HepG2 (cell line): ENCODE results near the gene MPHOSPH8. TPM values are rescaled to one million over a fixed set of nuclear protein-coding genes. Genes with fewer than 3 reads are reported as not detected.
A peak's percentile ranks its signal among the peaks of the same experiment; 100 is the strongest.

Source experiments
- ATAC-seq: fragments of 200-7000 bp; cut with Tn5 transposase; 3 replicates; pipeline ENCODE4 v1.9.1; 2020; ENCODE audit warnings: mild to moderate bottlenecking, moderate library complexity
- BruUV-seq: library from RNA; stranded (reverse); fragments of 400-500 nt; replicated peaks from 2 replicates; lab custom pipeline; 2021; lab: Mats Ljungman, UMichigan
- CTCF ChIA-PET: fragments of 300-600 bp; formaldehyde crosslinking; extraction: SDS; loops from one replicate; lab custom pipeline; 2021; ENCODE audit warnings: low total read pairs, inconsistent platforms, low intra/inter-chr PET ratio; lab: Yijun Ruan, JAX
- POLR2A ChIA-PET: fragments of 350-600 bp; sonication (Branson Sonifier 250); formaldehyde crosslinking; loops from one replicate; lab custom pipeline; 2020; ENCODE audit warnings: antibody characterized with exemption, inconsistent platforms; lab: Yijun Ruan, JAX
- DNase-seq: peaks from one replicate; pipeline ENCODE4 v3.0.0-alpha.2; 2015; ENCODE audit warnings: low spot score
- FAIRE-seq: peaks from 3 replicates; lab custom pipeline; 2011; peaks lifted over from hg19 to GRCh38; lab: Jason Lieb, UNC
- H2AFZ ChIP-seq: one replicate; pipeline ENCODE4 v1.6.1; 2011; ENCODE audit warnings: low read length, inconsistent platforms
- H3K27ac ChIP-seq: fragments of 300-600 bp; 3 replicates; pipeline ENCODE4 v1.8.0; 2011; ENCODE audit warnings: mixed run types, mild to moderate bottlenecking, mixed read lengths, low read length, inconsistent platforms; ENCODE audit not compliant: insufficient read depth; ENCODE audit errors: extremely low read length
- H3K27me3 ChIP-seq, 2 experiments: fragments of 200-600 bp in 1 of 2; 2 replicates in 1 of 2; 3 replicates in 1 of 2; pipeline versions ENCODE4 v1.6.0 to v1.8.0; 2011; ENCODE audit warnings: low read length in 2 of 2, mild to moderate bottlenecking in 2 of 2, moderate library complexity in 2 of 2, inconsistent platforms in 1 of 2; ENCODE audit not compliant: insufficient read depth in 2 of 2, control insufficient read depth in 1 of 2
- H3K36me3 ChIP-seq, 2 experiments: fragments of 200-600 bp in 1 of 2; replicated peaks in 1 of 2; 2 replicates in 1 of 2; 3 replicates in 1 of 2; pipeline versions ENCODE4 v1.5.1 to v1.8.0; 2011; ENCODE audit warnings: low read length in 2 of 2, inconsistent platforms in 1 of 2; ENCODE audit not compliant: insufficient read depth in 2 of 2, control insufficient read depth in 1 of 2
- H3K4me1 ChIP-seq: 2 replicates; pipeline ENCODE4 v1.5.1; 2012; ENCODE audit warnings: low read length, inconsistent platforms; ENCODE audit not compliant: insufficient read depth
- H3K4me2 ChIP-seq: 2 replicates; pipeline ENCODE4 v1.6.0; 2011; ENCODE audit warnings: low read depth, low read length, inconsistent platforms
- H3K4me3 ChIP-seq, 3 experiments: fragments of 200-600 bp in 1 of 3; sonication (generic), shearing (Covaris generic) in 1 of 3; replicated peaks in 1 of 3; 2 replicates each; pipeline ENCODE4 v1.5.1; 2011 to 2016; ENCODE audit warnings: low read length in 3 of 3, inconsistent platforms in 2 of 3, low read depth in 2 of 3, mild to moderate bottlenecking in 2 of 3, control low read depth in 1 of 3, mixed read lengths in 1 of 3; ENCODE audit not compliant: insufficient read depth in 1 of 3
- H3K79me2 ChIP-seq: one replicate; pipeline ENCODE4 v1.6.1; 2011; ENCODE audit warnings: low read length, inconsistent platforms; ENCODE audit not compliant: insufficient read depth
- H3K9ac ChIP-seq: 2 replicates; pipeline ENCODE4 v1.6.0; 2011; ENCODE audit warnings: mild to moderate bottlenecking, low read depth, low read length, inconsistent platforms; ENCODE audit not compliant: insufficient read depth
- H3K9me3 ChIP-seq: 2 replicates; pipeline ENCODE4 v1.5.1; 2012; ENCODE audit warnings: mild to moderate bottlenecking, low read length
- H4K20me1 ChIP-seq: 2 replicates; pipeline ENCODE4 v1.6.0; 2011; ENCODE audit warnings: inconsistent platforms, mild to moderate bottlenecking, low read length, moderate library complexity; ENCODE audit not compliant: insufficient read depth
- AKAP8 ChIP-seq: sonication (generic); formaldehyde crosslinking; IDR thresholded peaks from 2 replicates; pipeline ENCODE4 v1.5.1; 2020; ENCODE audit warnings: mild to moderate bottlenecking, missing genetic modification reagents
- GMEB2 ChIP-seq: IDR thresholded peaks from 2 replicates; pipeline ENCODE4 v1.6.1; 2016; ENCODE audit warnings: missing biosample characterization, missing genetic modification reagents, low read depth
- KIAA2018 ChIP-seq: sonication (generic); formaldehyde crosslinking; IDR thresholded peaks from 2 replicates; pipeline ENCODE4 v1.5.0; 2020; ENCODE audit warnings: mild to moderate bottlenecking, missing genetic modification reagents, borderline replicate concordance
- MZF1 ChIP-seq: sonication (generic); formaldehyde crosslinking; IDR thresholded peaks from 2 replicates; pipeline ENCODE4 v1.8.1; 2023; ENCODE audit warnings: mild to moderate bottlenecking, missing genetic modification reagents, borderline replicate concordance
- ONECUT2 ChIP-seq: sonication (generic); formaldehyde crosslinking; IDR thresholded peaks from 2 replicates; pipeline ENCODE4 v1.4.0; 2020; ENCODE audit warnings: missing genetic modification reagents
- SNRNP70 ChIP-seq: fragments of 200-400 bp; formaldehyde crosslinking; IDR thresholded peaks from 2 replicates; pipeline ENCODE4 v1.6.1; 2017; ENCODE audit warnings: mild to moderate bottlenecking, low read depth, low read length, moderate library complexity
- ZNF143 ChIP-seq: sonication (generic); formaldehyde crosslinking; IDR thresholded peaks from 2 replicates; pipeline ENCODE4 v1.4.0; 2020; ENCODE audit warnings: missing genetic modification reagents
- ZNF263 ChIP-seq: sonication (generic); formaldehyde crosslinking; IDR thresholded peaks from 2 replicates; pipeline ENCODE4 v1.4.0; 2020; ENCODE audit warnings: missing genetic modification reagents
- WGBS: methylation state at CpG from one replicate; pipeline ENCODE4 v1.1.6; 2017; ENCODE audit warnings: low lambda C conversion rate; 5-methylcytosine and 5-hydroxymethylcytosine counted together
- in situ Hi-C: cut with HindIII; loops from 2 replicates; pipeline ENCODE4 v1.10.0; 2017; ENCODE audit warnings: low pct_unique_long_range_greater_than_20kb; ENCODE audit not compliant: extremely low pct_ligation_motif_present
- intact Hi-C: fragments of 100-400 bp; cut with micrococcal nuclease; formaldehyde crosslinking; loops from one replicate; pipeline ENCODE4 v1.10.0; 2022; ENCODE audit not compliant: unreplicated experiment
- polyA plus RNA-seq, 8 experiments: library from polyadenylated mRNA; depleted of rRNA in 3 of 8; stranded (reverse) in 7 of 8; unstranded in 1 of 8; fragments of >200 nt; fragmentation: Illumina TruSeq in 4 of 8; extraction: Trizol in 4 of 8; gene quantifications; 2 replicates each; pipeline versions ENCODE4 v1.2.1 to v1.2.3, GENCODE V29; 2011 to 2016; ENCODE audit warnings: low read depth in 4 of 8, missing spikeins in 1 of 8, mixed read lengths in 1 of 8; ENCODE audit not compliant: insufficient read depth in 1 of 8
- total RNA-seq, 5 experiments: library from RNA; depleted of rRNA; stranded (reverse); fragments of >200 nt; fragmentation: Illumina TruSeq; extraction: Trizol; gene quantifications; 2 replicates each; pipeline ENCODE4 v1.2.3, GENCODE V29; 2016; ENCODE audit warnings: low read depth in 1 of 5

MPHOSPH8 gene
- total and polyA plus RNA-seq, 2 of the 13 experiments (the other 11 are each of a cell fraction or from before 2014, with no cell fraction given): 17.3 to 20.9 TPM

DNA sequence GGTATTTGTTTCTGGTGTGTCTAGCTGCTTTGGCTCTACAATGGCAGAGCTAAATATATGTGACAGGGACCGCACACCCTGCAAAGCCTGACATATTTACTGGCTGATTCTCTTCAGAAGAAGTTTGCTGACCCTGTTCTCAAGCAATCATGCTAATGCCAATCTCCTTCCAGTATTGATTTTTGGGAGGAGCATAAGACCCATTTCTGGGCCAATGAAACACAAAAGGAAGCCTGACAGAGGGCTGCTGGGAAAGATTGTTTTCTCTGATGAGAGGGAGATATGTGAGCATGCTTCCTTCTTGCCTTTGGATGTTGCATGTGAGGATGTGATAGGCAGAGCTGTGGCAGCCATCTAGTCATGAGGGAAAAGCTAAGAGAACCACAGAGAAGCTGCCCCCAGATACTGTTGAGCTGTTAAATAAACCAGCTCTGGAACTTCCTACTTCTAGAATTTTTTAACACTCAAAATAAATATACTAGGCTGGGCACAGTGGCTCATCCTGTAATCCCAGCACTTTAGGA lies 40.7 kb upstream of the MPHOSPH8 start:
- DNase-seq (no peak), FAIRE-seq (no peak), ATAC-seq (no peak)
- WGBS: 100% methylated on average over 1 of the region's 1 CpG
- no peaks in the 10 kb centered on the region for H3K9me3 ChIP-seq
- H2AFZ ChIP-seq: no peak overlapping the region
- H3K27me3 ChIP-seq: no peaks in the 10 kb centered on the region
- TF ChIP-seq MZF1 (CRISPR knock-in tag) (no peak), SNRNP70 (no peak), ZNF143 (CRISPR knock-in tag) (peak; percentile 47; the same call in 1 of the 2 replicates), ONECUT2 (CRISPR knock-in tag) (peak; percentile 64; the same call in 1 of the 2 replicates), AKAP8 (CRISPR knock-in tag) (no peak)
- POLR2A ChIA-PET: interaction anchor here (0.8 to 1.4 kb wide), 2 partner anchors 9 to 41 kb away, joined by 4 to 5 read pairs; partner anchors contain the start of gene MPHOSPH8
- no TSS peak for BruUV-seq
- no peak overlapping the region for H3K4me3 ChIP-seq
- H3K4me2 ChIP-seq: no peak overlapping the region
- intact Hi-C loops (no loop called here), in situ Hi-C loops (loop anchor here (10.0 kb wide), 1 partner anchor 438 kb away; no protein-coding TSS in a partner anchor)
- H4K20me1 ChIP-seq: no peaks in the 10 kb centered on the region
- H3K27ac ChIP-seq: no peak overlapping the region
- H3K36me3 ChIP-seq: no peaks in the 10 kb centered on the region
- CTCF ChIA-PET: no interaction called here
- H3K79me2 ChIP-seq: no peaks in the 10 kb centered on the region
- peaks cover 73% of the 10 kb centered on the region for H3K4me1 ChIP-seq
- H3K9ac ChIP-seq: no peak overlapping the region

DNA sequence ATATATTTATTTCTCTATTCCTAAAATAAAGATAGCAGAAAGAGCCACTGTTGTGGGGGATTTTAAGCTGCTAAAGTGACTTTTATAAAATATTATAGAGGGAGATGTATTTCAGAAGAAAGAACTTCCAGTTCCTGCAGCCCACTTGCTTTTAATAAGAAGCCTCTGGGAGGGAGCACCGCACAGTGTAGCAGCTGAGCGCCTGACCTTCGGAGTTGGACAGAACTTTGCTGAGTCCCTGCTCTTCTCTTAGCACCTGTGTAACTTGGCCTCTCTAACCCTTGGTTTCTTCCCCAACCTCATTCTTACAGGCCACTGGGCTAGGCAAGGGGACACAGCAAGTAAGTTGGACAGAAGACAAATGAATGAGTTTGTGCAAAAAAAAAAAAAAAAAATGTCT lies 37.4 kb upstream of the MPHOSPH8 start:
- H3K9me3 ChIP-seq: no peaks in the 10 kb centered on the region
- no peaks in the 10 kb centered on the region for H3K79me2 ChIP-seq
- WGBS: 56% methylated on average over 3 of the region's 3 CpGs
- peak overlapping the region; percentile 42 for H3K27ac ChIP-seq
- BruUV-seq: no TSS peak
- FAIRE-seq (no peak), ATAC-seq (peak; percentile 39), DNase-seq (no peak)
- H3K9ac ChIP-seq: no peak overlapping the region
- CTCF ChIA-PET: no interaction called here
- no peak overlapping the region for H2AFZ ChIP-seq
- H3K4me2 ChIP-seq: peak overlapping the region; percentile 8; the same call in 1 of the 2 replicates
- H4K20me1 ChIP-seq: no peaks in the 10 kb centered on the region
- H3K4me1 ChIP-seq: peaks cover 85% of the 10 kb centered on the region
- H3K36me3 ChIP-seq: no peaks in the 10 kb centered on the region
- intact Hi-C loops (no loop called here), in situ Hi-C loops (loop anchor here (10.0 kb wide), 1 partner anchor 441 kb away; no protein-coding TSS in a partner anchor)
- no peaks in the 10 kb centered on the region for H3K27me3 ChIP-seq
- no peak overlapping the region for H3K4me3 ChIP-seq
- POLR2A ChIA-PET: no interaction called here
- TF ChIP-seq GMEB2 (CRISPR knock-in tag) (no peak), ZNF263 (CRISPR knock-in tag) (peak; percentile 87), KIAA2018 (no peak)
